IPS DF 6.9 (cell line): Measurements from ENCODE around the gene SPAG9.

Experiments
- DNase-seq: peaks from one replicate; pipeline ENCODE4 v3.0.0-alpha.2; 2013; ENCODE audit warnings: low read depth, low spot score
- H3K27ac ChIP-seq: one replicate; pipeline ENCODE4 v1.5.1; 2013; ENCODE audit warnings: low read length, control low read depth
- H3K27me3 ChIP-seq: 2 replicates; pipeline ENCODE4 v1.6.1; 2013; ENCODE audit warnings: mild to moderate bottlenecking, low read length; ENCODE audit not compliant: control insufficient read depth, insufficient read depth
- H3K36me3 ChIP-seq: 2 replicates; pipeline ENCODE4 v1.6.1; 2013; ENCODE audit warnings: low read length; ENCODE audit not compliant: control insufficient read depth, insufficient read depth
- H3K4me1 ChIP-seq: 2 replicates; pipeline ENCODE4 v1.6.1; 2013; ENCODE audit warnings: low read length; ENCODE audit not compliant: control insufficient read depth, insufficient read depth
- H3K4me3 ChIP-seq: 2 replicates; pipeline ENCODE4 v1.5.1; 2013; ENCODE audit warnings: mild to moderate bottlenecking, low read length
- H3K9me3 ChIP-seq: 2 replicates; pipeline ENCODE4 v1.6.1; 2013; ENCODE audit warnings: low read length, inconsistent platforms; ENCODE audit not compliant: control insufficient read depth, insufficient read depth
- WGBS: extraction: QIAGEN DNeasy Blood & Tissue Kit; methylation state at CpG from one replicate; pipeline ENCODE4 v1.1.7; 2013; ENCODE audit warnings: mixed read lengths, missing lambda C conversion rate; ENCODE audit not compliant: insufficient read length, insufficient coverage; 5-methylcytosine and 5-hydroxymethylcytosine counted together

SPAG9 gene

GRCh38 chr17:51120739-51121619 lies at the start of gene SPAG9:
TSS of gene SPAG9 (minus strand) at chr17:51120868. CDS start at chr17:51120656, 212 bp downstream.
- peak; percentile 58 for DNase-seq
- H3K27ac ChIP-seq: no peak within 1 kb of the TSS
- H3K9me3 ChIP-seq: no peaks in the 10 kb centered on the region
- no CpG with 5 or more reads among the region's 68 CpGs for WGBS
- no peaks in the 10 kb centered on the region for H3K27me3 ChIP-seq
- peak within 1 kb of the TSS; percentile 82 for H3K4me3 ChIP-seq
- H3K4me1 ChIP-seq: no peaks in the 10 kb centered on the region
- H3K36me3 ChIP-seq: no peaks in the 10 kb centered on the region

- H3K27ac ChIP-seq: no peak overlapping the region
- peaks cover 8% of the 10 kb centered on the region; the same call in 1 of the 2 replicates for H3K36me3 ChIP-seq
- no peaks in the 10 kb centered on the region for H3K27me3 ChIP-seq
- no peak for DNase-seq
- no peaks in the 10 kb centered on the region for H3K4me1 ChIP-seq
- H3K9me3 ChIP-seq: no peaks in the 10 kb centered on the region
- WGBS: no CpG with 5 or more reads among the region's 1 CpG
- no peak overlapping the region for H3K4me3 ChIP-seq
Observed at GRCh38 chr17:51169340-51169739, 48.7 kb upstream of the SPAG9 start.

- Histone ChIP-seq H3K36me3 (peaks cover 8% of the 10 kb centered on the region; the same call in 1 of the 2 replicates), H3K9me3 (no peaks in the 10 kb centered on the region), H3K27me3 (no peaks in the 10 kb centered on the region), H3K4me1 (no peaks in the 10 kb centered on the region), H3K4me3 (peak overlapping the region; percentile 58), H3K27ac (no peak overlapping the region)
- no CpG with 5 or more reads among the region's 42 CpGs for whole genome bisulfite sequencing
- DNase-seq: no peak
Observed at GRCh38 chr17:51166987-51167931, 46.6 kb upstream of the SPAG9 start.

GRCh38 chr17:51166198-51166986 lies 45.7 kb upstream of the SPAG9 start, which contains the start of gene NME2:
TSS of gene NME2 (plus strand) at chr17:51166411. CDS start at chr17:51166831, 420 bp downstream.
- DNase-seq: peak; percentile 54
- no peaks in the 10 kb centered on the region for H3K4me1 ChIP-seq
- H3K36me3 ChIP-seq: peaks cover 14% of the 10 kb centered on the region; the same call in 1 of the 2 replicates
- H3K9me3 ChIP-seq: no peaks in the 10 kb centered on the region
- peak within 1 kb of the TSS; percentile 58 for H3K4me3 ChIP-seq
- whole genome bisulfite sequencing: no CpG with 5 or more reads among the region's 98 CpGs
- H3K27ac ChIP-seq: no peak within 1 kb of the TSS
- no peaks in the 10 kb centered on the region for H3K27me3 ChIP-seq

- no peaks in the 10 kb centered on the region for H3K9me3 ChIP-seq
- WGBS: no CpG with 5 or more reads among the region's 21 CpGs
- H3K4me1 ChIP-seq: no peaks in the 10 kb centered on the region
- no peak overlapping the region for H3K27ac ChIP-seq
- H3K36me3 ChIP-seq: peaks cover 17% of the 10 kb centered on the region; the same call in 1 of the 2 replicates
- peak overlapping the region; percentile 58; the same call in 1 of the 2 replicates for H3K4me3 ChIP-seq
- DNase-seq: no peak
- H3K27me3 ChIP-seq: no peaks in the 10 kb centered on the region
Observed at GRCh38 chr17:51165680-51166197, 45.1 kb upstream of the SPAG9 start.

GRCh38 chr17:51164911-51165679 lies 44.4 kb upstream of the SPAG9 start:
- no peak overlapping the region for H3K27ac ChIP-seq

GRCh38 chr17:51161541-51161940 lies 40.9 kb upstream of the SPAG9 start:
- Histone ChIP-seq H3K27me3 (no peaks in the 10 kb centered on the region), H3K4me1 (no peaks in the 10 kb centered on the region), H3K4me3 (no peak overlapping the region), H3K27ac (no peak overlapping the region), H3K36me3 (peaks cover 17% of the 10 kb centered on the region; the same call in 1 of the 2 replicates), H3K9me3 (no peaks in the 10 kb centered on the region)
- DNase-seq: no peak
- no CpG with 5 or more reads among the region's 3 CpGs for WGBS

More at GRCh38 chr17:51164911-51165679, 44.4 kb upstream of the SPAG9 start:
- Histone ChIP-seq H3K27me3 (no peaks in the 10 kb centered on the region), H3K4me3 (peak overlapping the region; percentile 58; the same call in 1 of the 2 replicates), H3K4me1 (no peaks in the 10 kb centered on the region), H3K9me3 (no peaks in the 10 kb centered on the region), H3K36me3 (peaks cover 19% of the 10 kb centered on the region; the same call in 1 of the 2 replicates)
- DNase-seq: no peak
- WGBS: no CpG with 5 or more reads among the region's 16 CpGs

GRCh38 chr17:51159604-51160003 lies 38.9 kb upstream of the SPAG9 start:
- H3K27ac ChIP-seq: no peak overlapping the region
- H3K4me1 ChIP-seq: no peaks in the 10 kb centered on the region
- no peak overlapping the region for H3K4me3 ChIP-seq
- H3K36me3 ChIP-seq: peaks cover 17% of the 10 kb centered on the region; the same call in 1 of the 2 replicates
- H3K9me3 ChIP-seq: no peaks in the 10 kb centered on the region
- no peak for DNase-seq
- no peaks in the 10 kb centered on the region for H3K27me3 ChIP-seq
- no CpG with 5 or more reads among the region's 3 CpGs for WGBS

GRCh38 chr17:51155416-51155815 lies 34.7 kb upstream of the SPAG9 start:
- Histone ChIP-seq H3K36me3 (peaks cover 6% of the 10 kb centered on the region; the same call in 1 of the 2 replicates), H3K9me3 (no peaks in the 10 kb centered on the region), H3K27ac (no peak overlapping the region), H3K4me1 (no peaks in the 10 kb centered on the region), H3K27me3 (no peaks in the 10 kb centered on the region), H3K4me3 (no peak overlapping the region)
- DNase-seq: no peak
- WGBS: no CpG with 5 or more reads among the region's 8 CpGs
